Activated CD8-positive, alpha-beta memory T cell treated with anti-CD3 and anti-CD28 coated beads for 4 hours (primary cell): Measurements from ENCODE around the gene DNAJB6.

Source experiments
- DNase-seq, 2 donors: peaks; one replicate each; pipeline ENCODE4 v3.0.0-alpha.2; 2020; ENCODE audit warnings: low read depth in 2 of 2

The DNAJB6 gene

DNA sequence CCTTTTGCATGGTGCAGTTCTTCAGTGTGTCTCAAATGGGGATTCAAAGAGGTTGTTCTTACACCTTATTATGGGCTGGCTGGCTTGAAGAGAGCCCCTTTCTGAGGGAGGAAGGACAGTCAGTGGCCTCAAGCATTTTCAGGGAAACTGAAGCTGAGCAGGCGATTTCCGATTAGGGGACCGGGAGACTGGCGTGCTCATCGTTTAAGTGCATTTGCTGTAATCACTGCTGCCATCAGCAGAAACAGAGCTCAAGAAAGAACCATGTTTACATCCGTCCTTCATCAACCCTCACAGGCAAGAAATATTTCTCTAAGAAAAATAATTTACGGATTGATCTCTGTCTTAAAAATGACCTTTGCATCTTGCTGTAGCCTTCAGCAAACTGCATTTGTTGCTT is 32.2 kb downstream of the DNAJB6 start:
- no peak for DNase-seq

- DNase-seq = no peak
Measured at GRCh38 chr7:157370742-157371141, 33.9 kb downstream of the DNAJB6 start.

GRCh38 chr7:157371296-157371695 is 34.5 kb downstream of the DNAJB6 start:
- no peak for DNase-seq

DNA sequence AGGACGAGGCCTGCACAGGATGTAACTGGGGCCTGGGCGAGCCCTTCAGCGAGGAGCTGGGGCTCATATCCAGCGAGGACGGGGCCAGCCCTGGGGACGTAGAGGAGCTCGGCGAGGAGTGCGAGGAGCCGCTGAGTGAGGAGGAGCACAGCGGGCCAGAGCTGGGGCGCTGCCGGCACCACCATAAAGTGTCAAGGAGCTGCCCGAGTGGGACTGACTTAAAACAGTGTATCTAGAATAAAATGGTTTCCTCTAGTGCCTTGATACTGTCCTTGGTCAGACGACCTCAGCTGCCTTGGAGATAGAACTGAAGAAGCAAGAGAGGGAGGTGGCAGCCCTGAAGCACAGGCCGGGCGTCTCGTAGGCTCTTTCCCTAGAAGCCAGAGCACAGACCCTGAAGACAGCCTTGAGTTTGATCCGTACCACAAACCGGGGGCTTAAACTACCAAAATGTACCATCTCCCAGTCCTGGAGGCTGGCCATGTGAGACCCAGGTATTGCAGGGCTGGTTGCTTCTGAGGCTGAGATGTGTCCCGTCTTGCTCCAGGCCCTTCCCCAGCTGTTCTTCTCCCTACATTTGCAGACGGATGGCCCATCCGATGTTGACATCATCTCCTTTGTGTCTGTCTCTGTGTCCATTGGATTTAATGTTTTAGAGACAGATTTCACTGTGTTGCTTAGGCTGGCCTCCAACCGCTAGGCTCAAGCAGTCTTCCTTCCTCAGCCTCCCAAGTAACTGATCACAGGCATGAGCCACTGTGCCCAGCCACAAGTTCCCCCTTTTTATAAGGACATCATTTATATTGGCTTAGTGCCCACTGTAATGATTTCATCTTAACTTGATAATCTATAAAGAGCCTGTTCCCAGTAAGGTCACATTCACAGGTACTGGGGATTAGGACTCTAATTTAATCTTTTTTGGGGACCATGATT is 35.8 kb downstream of the DNAJB6 start:
- DNase-seq = no peak

- DNase-seq = no peak
Measured at GRCh38 chr7:157373493-157373892, 36.7 kb downstream of the DNAJB6 start.

GRCh38 chr7:157375410-157375809 is 38.6 kb downstream of the DNAJB6 start:
- no peak for DNase-seq

- DNase-seq = no peak
Measured at GRCh38 chr7:157377436-157378124, 40.8 kb downstream of the DNAJB6 start.

DNA sequence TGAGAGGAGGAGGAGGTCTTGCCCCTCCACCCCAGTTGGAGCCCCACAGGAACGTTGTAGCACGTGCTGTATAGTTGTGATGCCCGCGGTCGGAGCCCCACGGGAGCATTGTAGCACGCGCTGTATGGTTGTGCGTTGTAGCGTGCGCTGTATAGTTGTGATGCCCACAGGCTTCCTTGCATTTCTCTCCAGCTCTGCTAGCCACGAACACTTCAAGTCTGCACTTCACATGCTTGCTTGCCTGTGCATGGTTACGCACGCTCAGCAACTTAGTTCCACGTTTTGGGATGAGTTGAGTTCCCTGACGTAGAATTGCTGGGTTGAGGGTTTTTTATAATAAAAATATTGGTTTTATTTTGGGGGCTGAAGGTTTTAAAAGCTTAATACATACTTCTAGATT is 41.6 kb downstream of the DNAJB6 start:
- no peak for DNase-seq

- no peak for DNase-seq
Measured at GRCh38 chr7:157379493-157379892, 42.7 kb downstream of the DNAJB6 start.

DNA sequence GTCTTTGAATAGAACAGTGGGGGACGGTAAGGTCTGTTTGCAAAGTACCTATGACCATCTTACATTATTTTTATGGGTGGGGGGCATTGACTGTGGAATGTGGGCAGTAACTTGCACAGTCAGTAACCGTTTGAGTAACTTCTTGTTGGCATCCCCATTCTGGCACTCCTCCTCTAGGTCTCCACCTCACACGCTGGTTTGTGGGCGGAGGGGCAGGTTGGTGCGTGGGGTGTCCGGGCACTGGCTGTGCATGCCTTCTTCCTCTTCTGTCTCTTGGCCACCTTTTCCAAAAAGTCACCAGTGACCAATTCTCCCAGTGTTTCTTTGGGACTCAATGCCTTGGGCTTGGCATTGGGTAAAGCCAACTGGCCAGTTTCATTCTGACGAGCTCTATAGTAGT is 43.6 kb downstream of the DNAJB6 start:
- DNase-seq = no peak

DNA sequence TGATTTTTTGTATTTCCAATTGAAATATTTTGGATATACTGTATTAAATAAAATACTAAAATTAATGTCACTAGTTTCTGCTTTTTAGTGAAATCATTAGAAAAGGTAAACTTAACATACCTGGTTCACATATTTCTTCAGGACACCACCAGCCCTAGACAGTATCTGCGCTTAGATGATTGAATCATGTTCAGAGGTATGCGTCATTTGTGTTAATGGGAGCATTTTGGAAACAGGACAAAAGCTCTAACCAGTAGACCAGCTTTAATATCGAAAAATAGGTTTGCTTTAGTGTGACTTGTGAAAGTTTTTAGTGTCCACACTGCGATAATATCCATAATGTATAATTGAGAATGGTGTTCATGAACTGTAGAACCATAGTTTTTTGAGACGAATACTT is 47.1 kb downstream of the DNAJB6 start:
- DNase-seq = no peak

DNA sequence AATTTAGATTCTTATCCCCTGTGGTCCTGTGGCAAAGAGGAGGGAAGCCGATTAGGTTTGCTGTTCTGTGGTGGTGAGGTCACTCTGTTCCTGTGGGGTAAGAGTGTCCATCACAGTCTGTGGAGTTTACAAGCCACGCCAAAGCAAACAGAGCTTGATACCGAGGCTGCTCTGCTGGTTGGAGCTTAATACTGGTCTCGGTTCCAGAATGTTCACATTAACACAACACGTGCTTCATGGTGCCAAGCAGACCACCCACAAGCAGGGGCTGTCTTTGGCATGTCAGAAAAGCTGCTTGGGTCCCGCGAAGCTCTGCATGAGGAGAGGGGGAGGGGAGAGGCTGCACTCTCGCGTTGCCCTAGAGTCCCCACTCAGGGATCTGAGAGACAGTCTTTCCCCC is 47.5 kb downstream of the DNAJB6 start:
- DNase-seq = no peak

DNA sequence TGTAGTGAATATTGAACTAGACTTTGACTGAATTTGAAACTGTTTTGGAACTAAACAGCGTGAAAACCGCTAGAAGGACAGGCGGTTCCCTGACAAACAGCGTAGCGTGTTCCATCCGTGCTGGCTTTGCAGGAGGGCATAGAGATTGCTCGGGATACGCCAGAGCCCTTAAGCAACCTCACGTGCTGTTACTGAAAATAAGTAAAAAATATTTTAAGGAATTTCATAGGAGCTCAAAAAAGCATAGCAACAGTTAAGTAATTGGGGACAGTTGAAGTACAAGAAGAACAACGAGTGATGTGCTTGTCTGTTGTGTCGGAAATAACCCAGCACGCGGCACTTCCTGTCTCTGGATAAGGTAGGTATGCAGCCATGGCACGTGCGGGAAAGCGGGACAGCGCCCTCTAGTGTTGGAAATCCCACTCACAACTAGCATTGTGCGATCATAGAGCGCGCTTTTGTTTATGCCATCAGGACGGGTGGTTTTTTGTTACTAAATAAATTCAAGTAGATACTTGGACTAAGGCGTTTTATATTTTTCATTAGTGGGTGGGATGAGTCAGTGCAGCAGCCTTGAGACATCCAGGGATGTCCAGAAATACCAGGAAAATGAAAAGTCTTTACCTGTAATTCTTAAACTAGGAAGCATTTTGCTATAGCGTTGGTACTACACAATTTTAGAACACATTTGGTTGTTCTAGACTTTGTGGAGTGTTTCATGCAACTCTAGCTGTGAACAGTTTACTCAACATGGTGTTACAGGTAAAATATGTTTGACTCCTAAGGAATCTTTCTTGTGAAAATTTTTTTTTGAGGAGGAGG is 50.4 kb downstream of the DNAJB6 start:
- DNase-seq = peak; percentile 73 to 74

DNA sequence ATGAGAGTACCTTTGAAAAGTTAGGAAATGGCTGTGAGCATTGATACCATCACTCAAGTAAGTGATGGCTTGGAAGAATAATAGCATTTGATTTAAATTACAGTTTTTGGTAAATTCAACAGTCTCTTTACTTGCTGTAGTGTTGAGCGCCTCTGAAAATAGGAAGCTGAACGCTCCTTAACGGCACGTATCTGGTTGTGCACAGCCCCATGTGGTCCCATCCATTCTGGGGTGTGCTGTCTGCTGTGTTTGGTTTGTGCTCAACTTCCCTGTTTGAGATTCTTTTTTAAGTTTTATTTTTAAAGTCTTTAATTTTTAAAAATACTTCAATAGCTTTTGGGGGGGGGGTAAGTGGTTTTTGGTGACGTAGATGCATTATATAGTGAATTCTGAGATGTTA is 51.5 kb downstream of the DNAJB6 start:
- DNase-seq = no peak

GRCh38 chr7:157389951-157390730 is 53.3 kb downstream of the DNAJB6 start:
- no peak for DNase-seq

DNA sequence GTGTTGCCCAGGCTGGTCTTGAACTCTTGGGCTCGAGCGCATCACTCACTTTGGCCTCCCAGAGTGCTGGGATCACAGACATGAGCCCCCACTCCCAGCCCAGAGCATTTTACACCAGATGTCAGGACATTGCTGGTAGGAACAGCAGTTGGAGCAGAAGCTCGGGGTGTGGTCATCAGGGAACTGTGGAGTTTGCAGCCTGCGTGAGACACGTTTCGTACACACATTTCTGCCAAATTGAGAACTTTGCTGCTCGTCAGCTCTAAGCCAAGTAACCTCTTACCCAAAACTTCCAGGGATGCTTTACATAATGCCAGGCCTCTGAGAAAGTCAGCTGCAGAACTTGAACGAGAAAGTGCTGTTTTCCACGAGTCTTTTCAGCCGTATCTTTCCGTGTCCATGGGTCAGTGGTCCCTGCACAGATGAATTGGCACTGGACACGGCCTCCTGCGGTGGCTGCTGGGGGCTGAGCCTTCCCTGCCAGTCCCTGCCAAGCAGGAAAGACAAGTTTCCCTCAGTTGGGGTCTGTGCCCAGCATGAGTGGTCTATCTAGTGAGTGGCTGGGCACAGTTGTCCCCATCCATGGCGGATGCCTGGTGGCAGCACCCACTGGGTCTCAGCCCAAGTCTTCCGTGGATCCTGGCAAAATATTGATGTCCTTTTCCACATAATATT is 54.4 kb downstream of the DNAJB6 start:
- no peak for DNase-seq

GRCh38 chr7:157392256-157393037 is 55.6 kb downstream of the DNAJB6 start:
- no peak for DNase-seq

DNA sequence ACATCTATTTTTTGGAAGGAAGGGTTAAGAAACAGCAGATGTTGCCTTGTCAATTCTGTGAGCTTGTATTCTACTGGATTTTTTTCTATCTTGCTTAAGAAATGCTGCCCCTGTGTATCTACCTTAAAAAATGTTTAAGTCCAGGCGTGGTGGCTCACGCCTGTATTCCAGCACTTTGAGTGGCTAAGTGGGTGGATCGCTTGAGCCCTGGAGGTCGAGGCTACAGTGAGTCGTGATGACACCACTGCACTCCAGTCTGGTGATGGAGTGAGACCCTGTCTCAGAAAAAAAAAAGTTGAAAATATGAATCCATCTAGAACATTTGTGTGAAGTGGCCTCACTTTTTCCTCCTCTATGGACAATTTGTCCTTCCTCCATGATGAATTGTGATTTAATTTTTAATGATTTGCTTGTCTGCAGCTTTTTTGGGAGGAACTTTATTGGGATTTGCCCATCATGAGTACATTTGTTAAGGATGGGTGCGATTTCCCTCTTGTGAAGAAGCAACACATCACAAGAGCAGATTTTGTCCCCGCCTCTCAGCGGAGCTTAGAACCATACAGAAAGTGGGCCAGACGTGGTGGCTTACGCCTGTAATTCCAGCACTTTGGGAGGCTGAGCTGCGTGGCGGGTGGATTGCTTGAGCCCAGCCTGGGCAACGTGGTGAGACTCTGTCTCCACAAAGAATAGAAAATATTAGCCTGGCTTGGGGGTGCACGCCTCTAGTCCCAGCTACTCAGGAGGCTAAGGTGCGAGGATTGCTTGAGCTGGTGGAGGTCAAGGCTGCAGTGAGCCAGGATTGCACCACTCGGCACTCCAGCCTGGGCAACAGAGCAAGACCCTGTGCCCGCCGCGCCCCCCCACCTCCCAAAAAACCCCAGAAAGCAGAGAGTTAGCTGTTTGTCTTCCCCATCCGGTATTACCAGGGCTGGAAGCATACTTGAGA is 57.7 kb downstream of the DNAJB6 start:
- DNase-seq = no peak

GRCh38 chr7:157395206-157395605 is 58.4 kb downstream of the DNAJB6 start:
- DNase-seq = no peak
